Spleen (tissue), 11 donors: ENCODE measurements around the gene POLR3E. TPM values are rescaled to one million over a fixed set of nuclear protein-coding genes. Genes with fewer than 3 reads are reported as not detected.

Experiments used
- DNase-seq: peaks from one replicate; pipeline ENCODE4 v3.0.0-alpha.2; 2020
- H3K27ac ChIP-seq, 8 donors: fragments of 200-600 bp; sonication (generic) in 7 of 8; 1 replicate in 4 of 8; 2 replicates in 4 of 8; pipeline versions ENCODE4 v1.5.0 to v1.8.0; 2016 to 2021; ENCODE audit warnings: inconsistent platforms in 4 of 8, mild to moderate bottlenecking in 4 of 8, moderate library complexity in 1 of 8
- H3K27me3 ChIP-seq, 7 donors: fragments of 200-600 bp; sonication (generic) in 6 of 7; replicated peaks in 1 of 7; 1 replicate in 4 of 7; 2 replicates in 3 of 7; pipeline versions ENCODE4 v1.5.0 to v1.8.0; 2016 to 2021; ENCODE audit warnings: inconsistent platforms in 3 of 7, mild to moderate bottlenecking in 1 of 7
- H3K36me3 ChIP-seq, 6 donors: fragments of 200-600 bp; sonication (generic) in 5 of 6; 1 replicate in 4 of 6; 2 replicates in 2 of 6; pipeline versions ENCODE4 v1.5.0 to v1.8.0; 2016 to 2021; ENCODE audit warnings: inconsistent platforms in 2 of 6
- H3K4me1 ChIP-seq, 6 donors: fragments of 200-600 bp; sonication (generic) in 5 of 6; 1 replicate in 3 of 6; 2 replicates in 3 of 6; pipeline versions ENCODE4 v1.5.0 to v1.8.0; 2016 to 2021; ENCODE audit warnings: inconsistent platforms in 3 of 6
- H3K4me3 ChIP-seq, 8 donors: fragments of 200-600 bp; sonication (generic) in 7 of 8; 1 replicate in 4 of 8; 2 replicates in 4 of 8; pipeline versions ENCODE4 v1.5.0 to v1.8.0; 2016 to 2021; ENCODE audit warnings: inconsistent platforms in 4 of 8, mild to moderate bottlenecking in 4 of 8, moderate library complexity in 2 of 8
- H3K9me3 ChIP-seq, 8 donors: fragments of 200-600 bp; sonication (generic) in 7 of 8; 1 replicate in 4 of 8; 2 replicates in 4 of 8; pipeline versions ENCODE4 v1.5.0 to v1.8.0; 2016 to 2021; ENCODE audit warnings: inconsistent platforms in 4 of 8
- POLR2A ChIP-seq, 3 donors: fragments of 450-650 bp; IDR thresholded peaks; one replicate each; pipeline ENCODE4 v1.5.1; 2017; ENCODE audit warnings: antibody characterized with exemption in 3 of 3, mild to moderate bottlenecking in 1 of 3
- POLR2AphosphoS5 ChIP-seq, 3 donors: sonication (generic); formaldehyde crosslinking; IDR thresholded peaks; one replicate each; pipeline ENCODE4 v1.5.1; 2017; ENCODE audit warnings: antibody characterized with exemption in 3 of 3
- WGBS, 5 donors: extraction: QIAGEN DNeasy Blood & Tissue Kit in 3 of 5; methylation state at CpG; one replicate each; pipeline versions ENCODE4 v1.1.5 to v1.1.7; 2013 to 2018; 5-methylcytosine and 5-hydroxymethylcytosine counted together
- intact Hi-C: fragments of 100-400 bp; cut with DNase I; formaldehyde crosslinking; loops from one replicate; pipeline ENCODE4 v1.15.0; 2023; ENCODE audit warnings: low total_unique reads
- polyA plus RNA-seq, 3 donors: library from polyadenylated mRNA; stranded (reverse); fragments of 200-250 nt; gene quantifications; one replicate each; pipeline ENCODE4 v1.2.1, GENCODE V29; 2013
- total RNA-seq, 7 donors: library from RNA; depleted of rRNA in 3 of 7; stranded (reverse); fragments of >200 nt in 3 of 7; fragmentation: NEBNext Ultra II Directional in 4 of 7; extraction: Animal tissue kit (Norgen Biotek cat#: 25700) in 4 of 7; gene quantifications; one replicate each; pipeline versions ENCODE4 v1.1.0 to v1.2.1, GENCODE V29; 2016 to 2021
- TF ChIP-seq, protein P1 (sequence below), 11 experiments: fragments of 200-600 bp in 7 of 11; fragments of 450-650 bp in 4 of 11; sonication (generic) in 4 of 11; IDR thresholded peaks in 8 of 11; conservative IDR thresholded peaks in 3 of 11; 1 replicate in 7 of 11; 2 replicates in 4 of 11; pipeline versions ENCODE4 v1.4.0 to v1.8.0; 2016 to 2021; ENCODE audit warnings: antibody characterized with exemption in 11 of 11, inconsistent platforms in 4 of 11, mild to moderate bottlenecking in 1 of 11
- donor health status: healthy with polysubstance abuse.
- donor health status: DM: no; HTN: no; CAD: no; lungs with moderate emphysema.
- donor health status: DM: no; HTN: no; CAD: no.
- donor health status: Bipolar disorder and iron deficiency.
- donor health status: healthy.
- donor health status: DM: no; HTN: no; CAD: no.
- donor health status: DM: yes; HTN: yes; CAD: no.

The POLR3E gene
- total and polyA plus RNA-seq, 10 donors, result 17.3 to 58.0 (median 44.7) TPM

DNA sequence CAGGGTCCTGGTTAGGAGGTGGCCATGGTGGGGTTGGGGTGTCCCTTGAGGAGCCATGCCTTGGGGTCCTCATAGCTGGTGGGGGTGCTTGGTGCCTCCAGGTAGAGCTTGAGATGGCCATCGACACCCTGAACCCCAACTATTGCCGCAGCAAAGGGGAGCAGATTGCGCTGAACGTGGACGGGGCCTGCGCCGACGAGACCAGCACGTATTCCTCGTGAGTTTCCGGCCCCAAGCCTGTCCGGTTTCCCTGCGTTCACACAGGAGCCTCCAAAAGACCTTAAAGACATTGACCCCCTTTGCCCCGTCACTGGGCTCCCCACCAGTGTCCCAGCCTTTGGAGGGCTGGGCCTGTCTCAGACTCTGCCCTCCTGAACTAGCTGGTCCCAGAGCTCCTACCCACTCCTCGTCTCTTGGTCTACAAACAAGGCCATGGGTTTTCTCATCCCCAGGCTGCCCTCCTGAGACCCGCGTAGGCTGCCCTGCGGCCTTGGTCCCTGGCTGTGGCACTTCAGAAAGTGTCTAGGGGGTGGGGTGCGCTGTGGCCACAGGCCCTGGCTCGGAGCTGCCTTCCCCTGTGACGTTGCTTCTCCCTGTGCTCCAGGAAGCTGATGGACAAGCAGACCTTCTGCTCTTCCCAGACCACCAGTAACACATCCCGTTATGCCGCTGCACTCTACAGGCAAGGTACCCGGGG lies 11.8 kb downstream of the POLR3E start:
- H3K27ac ChIP-seq, result no peak overlapping the region
- no peaks in the 10 kb centered on the region for H3K27me3 ChIP-seq
- no peak for DNase-seq
- intact Hi-C loops, result no loop called here
- H3K4me1 ChIP-seq, result no peaks in the 10 kb centered on the region
- TF ChIP-seq, protein P1, sequence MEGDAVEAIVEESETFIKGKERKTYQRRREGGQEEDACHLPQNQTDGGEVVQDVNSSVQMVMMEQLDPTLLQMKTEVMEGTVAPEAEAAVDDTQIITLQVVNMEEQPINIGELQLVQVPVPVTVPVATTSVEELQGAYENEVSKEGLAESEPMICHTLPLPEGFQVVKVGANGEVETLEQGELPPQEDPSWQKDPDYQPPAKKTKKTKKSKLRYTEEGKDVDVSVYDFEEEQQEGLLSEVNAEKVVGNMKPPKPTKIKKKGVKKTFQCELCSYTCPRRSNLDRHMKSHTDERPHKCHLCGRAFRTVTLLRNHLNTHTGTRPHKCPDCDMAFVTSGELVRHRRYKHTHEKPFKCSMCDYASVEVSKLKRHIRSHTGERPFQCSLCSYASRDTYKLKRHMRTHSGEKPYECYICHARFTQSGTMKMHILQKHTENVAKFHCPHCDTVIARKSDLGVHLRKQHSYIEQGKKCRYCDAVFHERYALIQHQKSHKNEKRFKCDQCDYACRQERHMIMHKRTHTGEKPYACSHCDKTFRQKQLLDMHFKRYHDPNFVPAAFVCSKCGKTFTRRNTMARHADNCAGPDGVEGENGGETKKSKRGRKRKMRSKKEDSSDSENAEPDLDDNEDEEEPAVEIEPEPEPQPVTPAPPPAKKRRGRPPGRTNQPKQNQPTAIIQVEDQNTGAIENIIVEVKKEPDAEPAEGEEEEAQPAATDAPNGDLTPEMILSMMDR (IDR thresholded peaks at IDR 0.05 in 8 of 11, conservative IDR thresholded peaks at IDR 0.05 in 3 of 11), result no peak
- no peak for TF ChIP-seq POLR2A (IDR thresholded peaks at IDR 0.05)
- peak in 1 of 3 donors; percentile 30 for TF ChIP-seq POLR2AphosphoS5 (IDR thresholded peaks at IDR 0.05)
- 93 to 97% (median 94%) methylated on average over 23 to 24 of the region's 24 CpGs for WGBS, 5 donors
- H3K4me3 ChIP-seq, result no peak overlapping the region
- H3K36me3 ChIP-seq, result peaks cover 0 to 100% (median 86%) of the 10 kb centered on the region in 6 donors
- H3K9me3 ChIP-seq, result no peaks in the 10 kb centered on the region

DNA sequence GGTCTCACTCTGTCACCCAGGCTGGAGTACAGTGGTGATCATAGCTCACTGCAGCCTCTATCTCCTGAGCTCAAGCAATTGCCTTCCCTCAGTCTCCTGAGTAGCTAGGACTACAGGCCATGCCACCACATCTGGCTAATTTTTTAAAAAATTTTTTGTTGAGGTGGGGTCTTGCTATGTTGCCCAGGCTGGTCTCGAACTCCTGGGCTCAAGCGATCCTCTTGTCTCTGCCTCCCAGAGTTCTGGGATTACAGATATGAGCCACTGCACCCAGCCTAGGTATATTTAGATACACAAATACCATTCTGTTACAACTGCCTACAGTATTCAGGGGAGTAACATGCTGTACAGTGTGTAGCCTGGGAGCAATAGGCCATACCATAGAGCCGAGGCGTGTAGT lies 14.3 kb downstream of the POLR3E start:
- WGBS, 5 donors, result 95 to 100% (median 97%) methylated on average over 4 of the region's 4 CpGs
- no peak overlapping the region for H3K4me3 ChIP-seq
- intact Hi-C loops, result no loop called here
- TF ChIP-seq, protein P1 (IDR thresholded peaks at IDR 0.05 in 8 of 11, conservative IDR thresholded peaks at IDR 0.05 in 3 of 11), result no peak
- no peak for TF ChIP-seq POLR2AphosphoS5 (IDR thresholded peaks at IDR 0.05)
- TF ChIP-seq POLR2A (IDR thresholded peaks at IDR 0.05), result no peak
- H3K9me3 ChIP-seq, result no peaks in the 10 kb centered on the region
- H3K4me1 ChIP-seq, result no peaks in the 10 kb centered on the region
- no peak for DNase-seq
- H3K27me3 ChIP-seq, result no peaks in the 10 kb centered on the region
- peaks cover 0 to 100% (median 88%) of the 10 kb centered on the region in 6 donors for H3K36me3 ChIP-seq
- H3K27ac ChIP-seq, result no peak overlapping the region

DNA sequence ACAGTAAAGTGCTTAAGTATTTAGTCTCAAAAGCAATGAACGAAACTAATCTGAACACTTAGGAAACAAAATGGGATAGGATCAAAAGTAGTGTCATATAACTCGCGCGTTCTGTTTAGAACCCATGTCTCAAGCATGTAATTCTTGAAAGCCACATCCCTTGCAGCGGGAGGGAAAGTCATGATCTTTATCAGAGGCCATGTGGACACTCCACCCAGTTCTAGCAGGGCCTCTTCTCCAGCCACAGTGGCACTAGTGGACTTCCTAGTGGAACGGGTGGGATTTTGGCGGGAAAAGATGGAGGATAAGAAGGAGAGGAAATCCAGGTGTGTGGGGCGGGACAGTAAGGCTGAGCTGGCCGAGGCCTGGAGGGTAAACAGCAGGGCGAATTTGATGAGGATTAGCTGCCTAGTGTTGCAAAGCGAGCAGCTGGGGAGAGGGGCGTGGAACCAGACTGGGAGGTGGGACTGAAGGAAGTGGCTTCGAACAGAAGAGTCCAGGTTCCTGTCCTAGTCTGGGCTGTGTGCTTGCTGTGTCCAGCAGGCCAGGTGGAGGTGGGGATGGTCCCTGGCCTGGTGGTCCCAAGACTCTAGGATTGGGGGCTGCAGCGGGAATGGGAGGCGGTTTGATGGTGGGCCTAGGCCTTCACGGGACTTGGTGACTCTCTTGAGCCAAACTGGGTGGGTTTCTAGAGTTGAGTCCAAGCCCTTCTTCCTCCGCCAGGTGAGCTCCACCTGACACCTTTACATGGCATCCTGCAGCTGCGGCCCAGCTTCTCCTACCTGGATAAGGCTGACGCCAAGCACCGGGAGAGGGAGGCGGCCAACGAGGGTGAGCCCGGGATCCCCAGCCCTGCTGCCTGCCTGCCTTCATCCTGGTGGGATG lies 15.9 kb downstream of the POLR3E start:
- WGBS, 5 donors, result 93 to 97% (median 95%) methylated on average over 23 of the region's 23 CpGs
- DNase-seq, result peak; percentile 69
- Histone ChIP-seq H3K27ac (no peak overlapping the region), H3K36me3 (peaks cover 0 to 100% (median 88%) of the 10 kb centered on the region in 6 donors), H3K4me1 (no peaks in the 10 kb centered on the region), H3K4me3 (no peak overlapping the region), H3K27me3 (no peaks in the 10 kb centered on the region), H3K9me3 (no peaks in the 10 kb centered on the region)
- TF ChIP-seq POLR2AphosphoS5 (IDR thresholded peaks at IDR 0.05) (peak in 1 of 3 donors; percentile 13), POLR2A (IDR thresholded peaks at IDR 0.05) (no peak)
- TF ChIP-seq, protein P1 (IDR thresholded peaks at IDR 0.05 in 8 of 11, conservative IDR thresholded peaks at IDR 0.05 in 3 of 11), result no peak
- intact Hi-C loops, result no loop called here
